Measurements from ENCODE around the gene FAIM.
A peak's percentile ranks its signal among the peaks of the same experiment; 100 is the strongest.
"Not testable (repeated sequence)": the region's sequence is repeated elsewhere in the genome, so short reads cannot be mapped to it uniquely, and the experiment has no call there.

FAIM gene

GRCh38 chr3:138608322-138609135, at the start of gene FAIM:
TSS of gene FAIM (plus strand) at chr3:138608771. CDS start at chr3:138619727, 10,956 bp downstream.
- DNase-seq: peak in 51 of 56 donors; percentile 24 to 84 (median 66)

- no peak for DNase-seq
These were observed 49.4 kb upstream of the FAIM start for GRCh38 chr3:138559134-138559533.

- no peak for DNase-seq
These were observed 48.1 kb upstream of the FAIM start for GRCh38 chr3:138560501-138560900.

- not testable (repeated sequence) for DNase-seq
These were observed 45.7 kb upstream of the FAIM start for GRCh38 chr3:138562902-138563301.

GRCh38 chr3:138566293-138566692, 42.3 kb upstream of the FAIM start:
- DNase-seq: not testable (repeated sequence)

- DNase-seq: no peak
These were observed 41.2 kb upstream of the FAIM start for GRCh38 chr3:138567403-138567802.

GRCh38 chr3:138569090-138569489, 39.5 kb upstream of the FAIM start:
- DNase-seq: no peak

GRCh38 chr3:138569624-138570023, 38.9 kb upstream of the FAIM start:
- DNase-seq: not testable (repeated sequence)

GRCh38 chr3:138573138-138573537, 35.4 kb upstream of the FAIM start:
- DNase-seq: no peak

- no peak for DNase-seq
These were observed 30.4 kb upstream of the FAIM start for GRCh38 chr3:138578141-138578540.

GRCh38 chr3:138578961-138579574, 29.5 kb upstream of the FAIM start:
- DNase-seq: no peak

GRCh38 chr3:138587374-138587773, 21.2 kb upstream of the FAIM start:
- DNase-seq: no peak

GRCh38 chr3:138588445-138588844, 20.1 kb upstream of the FAIM start:
- DNase-seq: no peak

- no peak for DNase-seq
These were observed 17.2 kb upstream of the FAIM start for GRCh38 chr3:138591392-138591791.

- no peak for DNase-seq
These were observed 15.0 kb upstream of the FAIM start for GRCh38 chr3:138593488-138594149.

- no peak for DNase-seq
These were observed 14.2 kb upstream of the FAIM start, which contains the start of gene CEP70 for GRCh38 chr3:138594150-138594934. TSS of gene CEP70 (minus strand) at chr3:138594260. CDS start at chr3:138572927, 21,333 bp downstream.

- no peak for DNase-seq
These were observed 13.5 kb upstream of the FAIM start for GRCh38 chr3:138594935-138595610.

- not testable (repeated sequence) for DNase-seq
These were observed 11.2 kb upstream of the FAIM start for GRCh38 chr3:138597186-138597976.

GRCh38 chr3:138598534-138598933, 10.0 kb upstream of the FAIM start:
- no peak for DNase-seq

Data from amygdala (tissue), 56 donors.